ENCODE data around the gene DSCAML1. TPM values are rescaled to one million over a fixed set of nuclear protein-coding genes. Genes with fewer than 3 reads are reported as not detected.

DSCAML1 gene
- total and polyA plus RNA-seq, 9 of the 15 experiments (the other 6 are each of a cell fraction or from before 2014, with no cell fraction given): not detected

DNA sequence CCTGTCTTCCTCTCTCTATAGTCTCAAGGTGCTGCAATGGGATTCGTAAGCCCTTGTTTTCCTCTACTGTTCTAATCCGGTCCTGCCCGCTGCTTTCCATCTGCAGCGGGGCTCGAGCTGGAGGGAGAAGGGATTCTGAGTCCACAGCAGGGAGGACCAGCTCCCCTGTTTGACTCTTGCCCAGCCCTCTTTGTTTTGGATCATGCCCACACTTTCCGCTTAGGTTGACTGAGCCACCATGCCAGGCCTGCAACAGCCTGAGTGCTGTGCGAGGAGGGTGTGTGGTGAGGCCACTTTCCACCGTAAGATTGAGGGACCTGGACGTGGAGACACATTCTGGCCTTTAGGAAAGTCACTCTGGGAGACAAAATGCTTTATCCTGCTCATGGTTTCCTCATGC lies 411.1 kb downstream of the DSCAML1 start:
- POLR2A ChIA-PET: no interaction called here
- 41% methylated on average over 5 of the region's 9 CpGs for WGBS (ENCODE audit: insufficient coverage, low coverage, missing lambda C conversion rate)

DNA sequence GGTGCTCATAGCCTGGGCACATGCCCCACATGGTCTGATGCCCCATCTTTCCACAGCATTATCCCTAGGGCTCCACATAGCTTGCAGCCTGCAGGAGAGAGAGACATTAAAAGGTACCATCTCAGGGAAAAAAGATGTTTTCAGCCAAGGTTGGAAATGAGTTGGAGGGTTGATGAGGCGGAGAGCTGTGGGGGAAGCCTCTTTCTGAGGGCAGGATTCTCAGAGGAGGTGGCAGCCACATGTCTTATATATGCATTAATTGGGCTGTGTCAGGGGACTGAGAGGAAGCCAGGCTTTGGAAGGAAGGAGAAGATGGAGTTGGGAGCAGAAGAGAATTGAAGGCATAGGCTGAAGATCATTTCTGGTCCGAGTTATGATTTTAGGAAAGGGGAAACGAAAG lies 411.5 kb downstream of the DSCAML1 start:
- intact Hi-C loops (cut with micrococcal nuclease) (no loop called here), in situ Hi-C loops (cut with MboI) (no loop called here)
- Histone ChIP-seq H3K9ac (ENCODE audit: insufficient read depth in 1 of 2, low read depth in 2 of 2, low read length in 2 of 2) (no peak overlapping the region), H3K27me3 (ENCODE audit: control insufficient read depth in 2 of 2, insufficient read depth in 2 of 2, low read length in 2 of 2) (no peaks in the 10 kb centered on the region), H3K27ac (ENCODE audit: extremely low read depth, low read depth, low read length) (no peak overlapping the region), H4K20me1 (replicated peaks; ENCODE audit: control insufficient read depth, insufficient read depth, low read length) (no peaks in the 10 kb centered on the region; the same call in 1 of the 2 replicates), H3K4me2 (ENCODE audit: insufficient read depth, low read length) (no peak overlapping the region), H3K9me1 (ENCODE audit: control insufficient read depth, insufficient read depth, low read length) (no peaks in the 10 kb centered on the region), H2AFZ (ENCODE audit: low read depth, low read length) (no peak overlapping the region), H3K36me3 (ENCODE audit: control insufficient read depth, insufficient read depth, low read length) (no peaks in the 10 kb centered on the region), H3K9me3 (replicated peaks; ENCODE audit: control insufficient read depth, insufficient read depth, low read depth, low read length) (no peaks in the 10 kb centered on the region), H3K4me1 (replicated peaks in 1 of 2; ENCODE audit: control insufficient read depth in 2 of 2, insufficient read depth in 2 of 2, low read length in 2 of 2) (no peaks in the 10 kb centered on the region), H3K4me3 (no peak overlapping the region), H3K79me2 (ENCODE audit: control insufficient read depth, insufficient read depth, low read length) (no peaks in the 10 kb centered on the region)
- BruUV-seq (replicated peaks): no TSS peak
- ChIA-PET CTCF (ENCODE audit: low intra/inter-chr PET ratio) (no interaction called here), POLR2A (interaction anchor here (0.6 to 0.7 kb wide), 2 partner anchors 27 to 50 kb away, joined by 3 read pairs; no protein-coding TSS in a partner anchor)
- ATAC-seq (no peak), FAIRE-seq (no peak), DNase-seq (ENCODE audit: extremely low read depth in 1 of 4, low spot score in 3 of 4) (no peak)
- WGBS (ENCODE audit: insufficient coverage, low coverage, missing lambda C conversion rate): 38% methylated on average over 3 of the region's 3 CpGs
- TF ChIP-seq ATF1 (CRISPR knock-in tag; IDR thresholded peaks at IDR 0.05): no peak
- TF ChIP-seq ATF1 (tag; IDR thresholded peaks at IDR 0.05): no peak
- TF ChIP-seq ZNF830 (CRISPR knock-in tag; IDR thresholded peaks at IDR 0.05): no peak
- TF ChIP-seq ZNF589 (CRISPR knock-in tag; IDR thresholded peaks at IDR 0.05; ENCODE audit: low read depth): no peak
- no peak for TF ChIP-seq MED1 (CRISPR knock-in tag; IDR thresholded peaks at IDR 0.05; ENCODE audit: borderline replicate concordance)
- no peak for TF ChIP-seq BDP1 (IDR thresholded peaks at IDR 0.05; ENCODE audit: insufficient read depth, insufficient read length)
- TF ChIP-seq DNMT1 (IDR thresholded peaks at IDR 0.05): no peak
- TF ChIP-seq MBD2 (IDR thresholded peaks at IDR 0.05; ENCODE audit: borderline replicate concordance, low read depth): no peak
- no peak for TF ChIP-seq STAT5B (CRISPR knock-in tag; IDR thresholded peaks at IDR 0.05)
- no peak for TF ChIP-seq PHF21A (IDR thresholded peaks at IDR 0.05; ENCODE audit: borderline replicate concordance, low read depth)
- TF ChIP-seq MAZ (CRISPR knock-in tag; conservative IDR thresholded peaks at IDR 0.05 in 1 of 2, IDR thresholded peaks at IDR 0.05 in 1 of 2): no peak
- TF ChIP-seq ZNF444 (CRISPR knock-in tag; IDR thresholded peaks at IDR 0.05): no peak
- no peak for TF ChIP-seq LARP7 (IDR thresholded peaks at IDR 0.05)

More for the DNA sequence above, 411.1 kb downstream of the DSCAML1 start:
- Histone ChIP-seq H3K36me3 (ENCODE audit: control insufficient read depth, insufficient read depth, low read length) (no peaks in the 10 kb centered on the region), H2AFZ (ENCODE audit: low read depth, low read length) (no peak overlapping the region), H3K79me2 (ENCODE audit: control insufficient read depth, insufficient read depth, low read length) (no peaks in the 10 kb centered on the region), H3K27ac (ENCODE audit: extremely low read depth, low read depth, low read length) (no peak overlapping the region), H3K9ac (ENCODE audit: insufficient read depth in 1 of 2, low read depth in 2 of 2, low read length in 2 of 2) (no peak overlapping the region), H3K9me3 (replicated peaks; ENCODE audit: control insufficient read depth, insufficient read depth, low read depth, low read length) (no peaks in the 10 kb centered on the region), H3K4me3 (no peak overlapping the region), H3K4me2 (ENCODE audit: insufficient read depth, low read length) (no peak overlapping the region), H3K4me1 (replicated peaks in 1 of 2; ENCODE audit: control insufficient read depth in 2 of 2, insufficient read depth in 2 of 2, low read length in 2 of 2) (no peaks in the 10 kb centered on the region), H4K20me1 (replicated peaks; ENCODE audit: control insufficient read depth, insufficient read depth, low read length) (no peaks in the 10 kb centered on the region; the same call in 1 of the 2 replicates), H3K9me1 (ENCODE audit: control insufficient read depth, insufficient read depth, low read length) (no peaks in the 10 kb centered on the region), H3K27me3 (ENCODE audit: control insufficient read depth in 2 of 2, insufficient read depth in 2 of 2, low read length in 2 of 2) (no peaks in the 10 kb centered on the region)
- intact Hi-C loops (cut with micrococcal nuclease): no loop called here
- FAIRE-seq (no peak), ATAC-seq (no peak), DNase-seq (ENCODE audit: extremely low read depth in 1 of 4, low spot score in 3 of 4) (no peak)
- in situ Hi-C loops (cut with MboI): no loop called here
- no peak for TF ChIP-seq CHCHD3 (CRISPR knock-in tag; IDR thresholded peaks at IDR 0.05)
- TF ChIP-seq KLF1 (tag; IDR thresholded peaks at IDR 0.05): no peak
- no peak for TF ChIP-seq NFIX (CRISPR knock-in tag; IDR thresholded peaks at IDR 0.05; ENCODE audit: low read depth)
- TF ChIP-seq, protein P1, sequence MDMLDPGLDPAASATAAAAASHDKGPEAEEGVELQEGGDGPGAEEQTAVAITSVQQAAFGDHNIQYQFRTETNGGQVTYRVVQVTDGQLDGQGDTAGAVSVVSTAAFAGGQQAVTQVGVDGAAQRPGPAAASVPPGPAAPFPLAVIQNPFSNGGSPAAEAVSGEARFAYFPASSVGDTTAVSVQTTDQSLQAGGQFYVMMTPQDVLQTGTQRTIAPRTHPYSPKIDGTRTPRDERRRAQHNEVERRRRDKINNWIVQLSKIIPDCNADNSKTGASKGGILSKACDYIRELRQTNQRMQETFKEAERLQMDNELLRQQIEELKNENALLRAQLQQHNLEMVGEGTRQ (CRISPR knock-in tag; IDR thresholded peaks at IDR 0.05): no peak
- TF ChIP-seq ELF2 (CRISPR knock-in tag; IDR thresholded peaks at IDR 0.05): no peak
- CTCF ChIA-PET (ENCODE audit: low intra/inter-chr PET ratio): no interaction called here
- no TSS peak for BruUV-seq (replicated peaks)

Measured in K562 (cell line).